GM18507 (cell line): ENCODE results near the gene KRTAP15-1.

Experiments
- DNase-seq: peaks from one replicate; pipeline ENCODE4 v3.0.0; 2011; ENCODE audit warnings: low read depth; ENCODE audit not compliant: insufficient read length; ENCODE audit errors: extremely low spot score
- FAIRE-seq: peaks from 2 replicates; lab custom pipeline; 2011; peaks lifted over from hg19 to GRCh38; lab: Jason Lieb, UNC

Gene KRTAP15-1

GRCh38 chr21:30482130-30482529, 42.1 kb downstream of the KRTAP15-1 start:
- DNase-seq = no peak
- FAIRE-seq = no peak

GRCh38 chr21:30486180-30486579, 46.1 kb downstream of the KRTAP15-1 start:
- DNase-seq = no peak
- FAIRE-seq = no peak

GRCh38 chr21:30487336-30487735, 47.3 kb downstream of the KRTAP15-1 start, which contains the start of gene KRTAP19-2:
TSS of gene KRTAP19-2 (minus strand) at chr21:30487436. CDS start at chr21:30487348, 88 bp downstream.
- DNase-seq (no peak), FAIRE-seq (no peak)
